Natural killer cell (primary cell): ENCODE data around the gene AIF1L. TPM values are rescaled to one million over a fixed set of nuclear protein-coding genes. Genes with fewer than 3 reads are reported as not detected.

Source experiments
- ATAC-seq, 3 donors: fragments of 150-1000 bp in 2 of 3; fragments of 200-7000 bp in 1 of 3; cut with Tn5 transposase; 1 replicate in 1 of 3; 2 replicates in 2 of 3; pipeline ENCODE4 v1.10.0; 2021; ENCODE audit warnings: mild to moderate bottlenecking in 2 of 3, moderate library complexity in 2 of 3
- DNase-seq, 2 donors: peaks; one replicate each; pipeline versions ENCODE4 v3.0.0 to v3.0.0-alpha.2; 2013 to 2021; ENCODE audit warnings: mixed read lengths in 1 of 2
- H3K27ac ChIP-seq: one replicate; pipeline ENCODE4 v1.5.1; 2013; ENCODE audit warnings: mild to moderate bottlenecking, low read length
- H3K27me3 ChIP-seq: one replicate; pipeline ENCODE4 v1.6.1; 2013; ENCODE audit warnings: low read length; ENCODE audit not compliant: control insufficient read depth, insufficient read depth
- H3K36me3 ChIP-seq: one replicate; pipeline ENCODE4 v1.6.1; 2013; ENCODE audit warnings: low read length; ENCODE audit not compliant: control insufficient read depth, insufficient read depth
- H3K4me1 ChIP-seq: one replicate; pipeline ENCODE4 v1.6.1; 2013; ENCODE audit warnings: low read length; ENCODE audit not compliant: control insufficient read depth, insufficient read depth
- H3K4me3 ChIP-seq: one replicate; pipeline ENCODE4 v1.5.1; 2013; ENCODE audit warnings: low read length
- H3K9me3 ChIP-seq: one replicate; pipeline ENCODE4 v1.6.1; 2013; ENCODE audit warnings: low read length; ENCODE audit not compliant: control insufficient read depth, insufficient read depth
- H3K27ac Mint-ChIP-seq, 2 donors: one replicate each; pipeline ENCODE4 v1.8.0; 2022; ENCODE audit warnings: mild to moderate bottlenecking in 2 of 2, mixed read lengths in 2 of 2, moderate library complexity in 1 of 2
- H3K27me3 Mint-ChIP-seq, 2 donors: one replicate each; pipeline ENCODE4 v1.8.0; 2022; ENCODE audit warnings: low read depth in 2 of 2, mixed read lengths in 2 of 2
- H3K36me3 Mint-ChIP-seq: one replicate; pipeline ENCODE4 v1.8.0; 2022; ENCODE audit warnings: mixed read lengths
- H3K4me1 Mint-ChIP-seq, 2 donors: one replicate each; pipeline ENCODE4 v1.8.0; 2022; ENCODE audit warnings: mixed read lengths in 2 of 2
- H3K4me3 Mint-ChIP-seq: one replicate; pipeline ENCODE4 v1.8.0; 2022; ENCODE audit warnings: mild to moderate bottlenecking, moderate library complexity, mixed read lengths
- H3K9me3 Mint-ChIP-seq, 2 donors: one replicate each; pipeline ENCODE4 v1.8.0; 2022; ENCODE audit warnings: mixed read lengths in 2 of 2
- CTCF ChIP-seq: fragments of 200-600 bp; IDR thresholded peaks from one replicate; pipeline ENCODE4 v1.8.0; 2022; ENCODE audit warnings: antibody characterized with exemption
- WGBS: methylation state at CpG from one replicate; pipeline ENCODE4 v1.1.7; 2013; ENCODE audit warnings: missing lambda C conversion rate; ENCODE audit not compliant: insufficient coverage; 5-methylcytosine and 5-hydroxymethylcytosine counted together
- intact Hi-C: fragments of 100-400 bp; cut with micrococcal nuclease; formaldehyde crosslinking; loops from one replicate; pipeline ENCODE4 v1.14.2; 2022
- total RNA-seq, 4 donors: library from RNA; stranded (reverse); fragments of 120-200 nt in 1 of 4; gene quantifications; one replicate each; pipeline versions ENCODE4 v1.2.3 to v1.2.4, GENCODE V29; 2013 to 2022

AIF1L gene
- total RNA-seq, 3 donors from 2014 or later (not counting 1 experiment from before 2014, with no cell fraction given) = not detected

GRCh38 chr9:131138676-131139075 is 42.3 kb downstream of the AIF1L start:
- no peak for ATAC-seq
- no peaks in the 10 kb centered on the region for H3K4me1 ChIP-seq
- no peak overlapping the region for H3K27ac Mint-ChIP-seq
- no peak for TF ChIP-seq CTCF
- H3K4me3 ChIP-seq = no peak overlapping the region
- no peaks in the 10 kb centered on the region for H3K9me3 Mint-ChIP-seq
- peaks cover 46% of the 10 kb centered on the region for H3K36me3 Mint-ChIP-seq
- no peak overlapping the region for H3K4me3 Mint-ChIP-seq
- no peaks in the 10 kb centered on the region for H3K27me3 Mint-ChIP-seq
- H3K27me3 ChIP-seq = no peaks in the 10 kb centered on the region
- no peaks in the 10 kb centered on the region for H3K4me1 Mint-ChIP-seq
- no peak for DNase-seq
- 100% methylated on average over 2 of the region's 2 CpGs for WGBS
- H3K27ac ChIP-seq = no peak overlapping the region
- no peaks in the 10 kb centered on the region for H3K9me3 ChIP-seq
- intact Hi-C loops = no loop called here
- H3K36me3 ChIP-seq = peaks cover 87% of the 10 kb centered on the region

- H3K4me3 Mint-ChIP-seq = no peak overlapping the region
- no peaks in the 10 kb centered on the region for H3K9me3 Mint-ChIP-seq
- no peak overlapping the region for H3K27ac ChIP-seq
- no peaks in the 10 kb centered on the region for H3K4me1 ChIP-seq
- peaks cover 86% of the 10 kb centered on the region for H3K36me3 ChIP-seq
- WGBS = 93% methylated on average over 4 of the region's 4 CpGs
- peaks cover 61% of the 10 kb centered on the region for H3K36me3 Mint-ChIP-seq
- intact Hi-C loops = no loop called here
- no peak overlapping the region for H3K4me3 ChIP-seq
- no peaks in the 10 kb centered on the region for H3K27me3 Mint-ChIP-seq
- H3K27ac Mint-ChIP-seq = no peak overlapping the region
- H3K9me3 ChIP-seq = no peaks in the 10 kb centered on the region
- TF ChIP-seq CTCF = no peak
- no peak for ATAC-seq
- no peaks in the 10 kb centered on the region for H3K4me1 Mint-ChIP-seq
- no peak for DNase-seq
- H3K27me3 ChIP-seq = no peaks in the 10 kb centered on the region
Observed at GRCh38 chr9:131140112-131140511, 43.8 kb downstream of the AIF1L start.

GRCh38 chr9:131140550-131140949 is 44.2 kb downstream of the AIF1L start:
- no peak overlapping the region for H3K4me3 ChIP-seq
- H3K36me3 Mint-ChIP-seq = peaks cover 64% of the 10 kb centered on the region
- no peak for ATAC-seq
- no peak overlapping the region for H3K27ac ChIP-seq
- H3K27me3 ChIP-seq = no peaks in the 10 kb centered on the region
- intact Hi-C loops = no loop called here
- H3K4me1 ChIP-seq = no peaks in the 10 kb centered on the region
- DNase-seq = no peak
- no peak overlapping the region for H3K4me3 Mint-ChIP-seq
- WGBS = 98% methylated on average over 3 of the region's 3 CpGs
- no peak overlapping the region for H3K27ac Mint-ChIP-seq
- no peaks in the 10 kb centered on the region for H3K9me3 Mint-ChIP-seq
- no peaks in the 10 kb centered on the region for H3K9me3 ChIP-seq
- no peaks in the 10 kb centered on the region for H3K27me3 Mint-ChIP-seq
- no peak for TF ChIP-seq CTCF
- H3K4me1 Mint-ChIP-seq = no peaks in the 10 kb centered on the region
- H3K36me3 ChIP-seq = peaks cover 86% of the 10 kb centered on the region

- Mint-ChIP-seq H3K27me3 (no peaks in the 10 kb centered on the region), H3K4me1 (no peaks in the 10 kb centered on the region), H3K36me3 (peaks cover 61% of the 10 kb centered on the region), H3K9me3 (no peaks in the 10 kb centered on the region), H3K27ac (no peak overlapping the region), H3K4me3 (no peak overlapping the region)
- Histone ChIP-seq H3K4me1 (no peaks in the 10 kb centered on the region), H3K36me3 (peaks cover 83% of the 10 kb centered on the region), H3K4me3 (no peak overlapping the region), H3K27ac (no peak overlapping the region), H3K27me3 (no peaks in the 10 kb centered on the region), H3K9me3 (no peaks in the 10 kb centered on the region)
- TF ChIP-seq CTCF = no peak
- WGBS = 96% methylated on average over 2 of the region's 3 CpGs
- intact Hi-C loops = no loop called here
- ATAC-seq (no peak), DNase-seq (no peak)
Observed at GRCh38 chr9:131142160-131142559, 45.8 kb downstream of the AIF1L start.
